Stimulated activated CD4-positive, alpha-beta T cell treated with anti-CD3 and anti-CD28 coated beads, Interleukin-4, amount 100 ng/mL, for 24 hours (primary cell): ENCODE results near the gene RRBP1.

Source experiments
- DNase-seq: peaks from one replicate; pipeline ENCODE4 v3.0.0-alpha.2; 2020

The RRBP1 gene

DNA sequence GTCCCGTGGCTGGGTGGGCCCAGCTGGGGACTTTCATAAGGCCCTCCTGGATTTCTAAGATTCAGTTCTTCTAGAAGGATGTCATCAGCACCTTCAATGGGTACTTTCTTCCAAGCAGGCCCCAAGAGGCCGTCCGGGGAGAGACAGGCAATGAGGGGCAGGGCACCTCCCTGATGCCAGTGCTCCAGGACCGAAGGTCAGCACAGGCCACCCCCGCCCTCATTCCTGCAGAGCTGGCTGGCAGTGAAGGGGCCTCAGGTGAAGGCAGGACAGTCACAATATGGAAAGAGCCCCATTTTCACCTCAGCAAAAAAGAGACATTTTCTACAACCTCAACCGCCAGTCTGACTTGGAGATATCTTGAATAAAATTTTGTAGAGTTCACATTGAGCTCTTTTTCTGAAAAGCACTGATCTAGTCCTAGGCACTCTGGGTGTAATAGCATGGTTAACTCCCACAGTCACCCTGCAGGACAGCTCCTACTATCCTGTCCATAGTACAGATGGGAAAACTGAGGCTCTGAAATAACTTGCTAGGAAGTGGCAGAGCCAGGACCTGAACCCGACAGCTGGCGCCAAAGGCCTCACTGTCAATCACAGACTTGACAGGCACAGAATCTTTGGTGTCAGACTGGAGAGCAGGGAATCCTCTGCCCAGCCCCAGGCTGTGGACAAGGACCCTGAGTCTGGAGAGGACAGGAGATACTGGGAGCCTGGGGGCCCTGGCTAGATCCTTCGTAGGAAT lies 50.3 kb downstream of the RRBP1 start:
- no peak for DNase-seq

DNA sequence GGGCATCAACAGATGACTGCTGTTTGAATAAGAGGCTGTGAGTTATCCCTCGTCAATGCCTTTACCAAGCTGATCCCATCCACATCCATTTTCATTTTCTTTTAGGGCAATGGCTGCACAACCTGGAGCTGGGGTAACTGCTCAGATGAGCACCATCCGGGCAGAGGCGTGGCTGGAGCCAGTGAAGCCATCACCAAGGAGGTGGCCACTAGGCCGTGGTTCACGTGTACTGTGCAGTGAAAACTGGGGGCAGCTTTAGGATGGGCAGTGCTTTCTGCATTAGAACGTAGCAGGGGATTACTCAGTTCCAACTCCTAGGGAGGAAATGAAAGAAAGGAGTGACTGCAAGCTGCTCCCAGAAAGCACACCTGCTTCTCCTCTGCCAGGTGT lies 51.2 kb downstream of the RRBP1 start:
- no peak for DNase-seq

DNA sequence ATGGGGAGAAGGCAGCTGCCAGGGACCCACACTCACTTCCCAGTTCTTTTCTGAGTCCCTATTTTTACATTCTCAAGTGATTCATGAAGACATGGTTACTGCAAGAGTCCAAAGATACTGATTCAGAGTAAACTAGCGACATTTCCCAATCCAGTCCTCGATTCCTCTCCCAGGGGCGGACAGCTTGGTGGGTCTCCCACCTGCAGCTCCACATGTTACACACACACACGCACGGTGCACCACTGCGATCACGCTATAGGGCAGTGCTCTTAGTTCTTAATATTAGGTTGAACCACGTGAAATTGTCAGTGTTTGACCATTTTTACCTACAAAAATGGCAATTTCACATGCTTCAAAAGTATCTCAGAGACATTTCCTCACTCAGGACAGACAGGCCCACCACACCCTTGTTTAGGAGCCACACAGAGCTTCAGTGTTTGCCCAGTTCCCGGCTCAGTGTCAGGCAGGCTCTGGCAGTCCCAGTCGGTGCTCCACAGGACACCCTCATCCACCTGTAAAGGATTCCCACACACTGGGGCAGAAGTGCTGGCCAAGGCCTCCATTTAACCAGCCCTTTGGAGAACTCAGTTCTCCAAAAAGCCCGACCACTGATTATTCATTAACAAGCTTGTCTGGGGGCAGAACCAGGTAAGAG lies 51.8 kb downstream of the RRBP1 start:
- no peak for DNase-seq

DNA sequence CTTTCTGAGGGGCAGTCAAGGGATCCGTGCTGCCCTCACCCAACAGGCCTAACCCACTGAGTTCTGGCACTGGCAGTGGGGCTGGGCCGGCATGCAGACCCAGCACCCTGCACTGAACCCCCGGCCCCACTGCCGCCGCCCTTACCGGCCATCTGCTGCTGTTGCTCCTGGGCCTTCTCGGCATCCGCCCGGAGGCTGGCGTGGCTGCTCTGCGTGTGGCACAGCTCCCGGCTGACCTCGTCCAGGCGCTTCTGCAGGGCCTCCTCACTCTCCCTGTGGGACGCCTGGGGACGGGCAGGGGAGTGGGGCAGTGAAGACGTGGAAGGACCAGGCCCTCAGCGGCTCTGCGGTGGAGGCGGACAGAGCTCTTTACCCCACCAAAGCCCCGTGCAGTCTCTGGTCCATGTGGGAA lies 52.4 kb downstream of the RRBP1 start:
- DNase-seq = no peak

DNA sequence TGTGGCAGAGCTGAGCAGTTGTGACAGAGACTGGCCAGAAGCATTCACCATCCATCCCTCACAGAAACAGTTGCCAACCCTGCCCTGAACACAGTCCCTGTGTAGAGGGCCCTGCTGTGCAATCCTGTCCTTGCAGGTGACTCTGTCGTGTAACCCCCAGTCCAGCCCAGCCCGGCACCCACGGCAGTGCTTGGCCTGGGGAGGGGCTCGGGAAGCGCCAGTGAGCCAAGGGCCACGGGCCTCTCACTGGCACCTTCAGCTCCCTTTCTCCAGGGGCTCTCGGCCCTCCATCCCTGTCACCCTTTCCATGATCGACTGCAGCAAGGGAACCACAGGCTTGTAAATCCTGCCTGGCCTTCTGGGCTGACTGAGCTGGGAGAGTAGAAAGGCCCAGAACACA lies 53.0 kb downstream of the RRBP1 start:
- DNase-seq = no peak

DNA sequence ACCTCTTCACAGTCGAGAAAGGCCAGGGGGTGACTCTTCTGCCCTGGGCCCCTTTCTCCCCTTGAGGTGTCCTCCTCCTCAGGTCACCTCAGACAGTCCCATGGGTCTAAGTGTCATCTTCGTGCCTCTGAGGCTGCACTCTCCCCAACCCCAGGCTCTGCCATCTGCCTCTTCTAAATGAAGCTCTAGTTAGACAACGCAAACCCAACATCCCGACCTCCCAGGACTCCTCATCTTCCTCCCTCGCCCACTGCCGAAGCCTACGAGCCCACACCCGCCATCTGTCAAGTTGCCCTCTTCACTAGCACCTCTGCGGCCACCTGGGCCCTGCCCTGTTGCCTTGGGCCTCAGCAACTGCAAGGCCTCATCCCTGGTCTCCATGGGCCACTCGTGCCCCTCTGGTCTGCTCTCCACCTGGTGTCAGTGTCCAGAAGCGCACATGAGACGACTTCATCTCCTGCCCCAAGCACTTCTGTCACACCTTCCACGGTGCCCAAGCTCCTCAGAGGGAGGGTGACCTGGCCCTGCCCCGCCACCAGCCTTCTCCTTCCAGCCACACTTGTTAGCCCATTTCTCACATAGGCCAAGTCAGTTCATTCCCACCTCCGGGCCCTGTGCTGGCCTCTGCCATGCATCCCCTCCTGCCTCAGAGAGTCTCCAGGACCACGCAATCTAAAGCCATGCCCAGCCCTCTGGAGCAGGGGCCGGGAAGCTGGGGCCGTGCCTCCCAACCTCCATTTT lies 53.8 kb downstream of the RRBP1 start:
- DNase-seq = no peak

DNA sequence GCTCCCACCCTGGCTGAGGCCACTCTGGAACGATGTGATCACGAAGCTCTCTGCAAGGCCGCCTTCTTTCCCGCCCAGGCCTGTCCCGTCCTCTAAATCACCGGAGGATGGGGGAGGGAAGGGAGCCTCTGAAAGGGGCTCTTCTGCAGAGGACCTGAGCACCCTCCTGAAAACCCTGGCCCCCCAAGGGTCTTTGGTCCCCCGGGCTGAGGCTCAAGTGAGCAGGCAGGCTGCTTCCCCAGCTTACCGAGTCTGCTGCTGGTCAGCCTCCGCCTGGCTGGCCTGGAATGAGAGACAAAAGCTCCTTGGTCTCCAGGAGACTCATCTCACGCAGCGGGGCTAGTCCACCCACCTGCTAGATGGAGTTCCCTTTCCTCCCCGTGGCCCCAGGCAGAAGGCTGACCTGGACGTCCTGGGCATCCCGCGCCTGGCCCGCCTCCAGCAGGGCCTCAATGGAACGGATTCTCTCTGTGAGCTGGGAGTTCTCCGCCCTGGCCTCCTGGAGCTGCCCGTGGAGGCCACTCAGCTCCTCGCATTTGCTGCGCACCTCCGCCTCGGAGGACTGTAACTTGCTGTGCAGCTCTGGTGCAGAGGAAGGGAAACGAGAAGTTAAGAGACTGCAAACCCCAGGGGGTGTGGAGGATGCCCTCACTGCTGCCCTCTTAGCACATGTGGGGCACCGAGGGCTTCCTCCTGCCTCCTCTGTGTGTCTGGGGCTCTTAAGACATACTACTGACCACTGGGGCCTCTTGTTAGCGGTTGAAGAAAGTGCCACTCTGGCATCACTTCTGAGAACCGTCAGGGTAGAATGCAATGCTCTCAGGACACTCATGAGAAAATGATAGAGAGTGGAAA lies 54.7 kb downstream of the RRBP1 start:
- no peak for DNase-seq

DNA sequence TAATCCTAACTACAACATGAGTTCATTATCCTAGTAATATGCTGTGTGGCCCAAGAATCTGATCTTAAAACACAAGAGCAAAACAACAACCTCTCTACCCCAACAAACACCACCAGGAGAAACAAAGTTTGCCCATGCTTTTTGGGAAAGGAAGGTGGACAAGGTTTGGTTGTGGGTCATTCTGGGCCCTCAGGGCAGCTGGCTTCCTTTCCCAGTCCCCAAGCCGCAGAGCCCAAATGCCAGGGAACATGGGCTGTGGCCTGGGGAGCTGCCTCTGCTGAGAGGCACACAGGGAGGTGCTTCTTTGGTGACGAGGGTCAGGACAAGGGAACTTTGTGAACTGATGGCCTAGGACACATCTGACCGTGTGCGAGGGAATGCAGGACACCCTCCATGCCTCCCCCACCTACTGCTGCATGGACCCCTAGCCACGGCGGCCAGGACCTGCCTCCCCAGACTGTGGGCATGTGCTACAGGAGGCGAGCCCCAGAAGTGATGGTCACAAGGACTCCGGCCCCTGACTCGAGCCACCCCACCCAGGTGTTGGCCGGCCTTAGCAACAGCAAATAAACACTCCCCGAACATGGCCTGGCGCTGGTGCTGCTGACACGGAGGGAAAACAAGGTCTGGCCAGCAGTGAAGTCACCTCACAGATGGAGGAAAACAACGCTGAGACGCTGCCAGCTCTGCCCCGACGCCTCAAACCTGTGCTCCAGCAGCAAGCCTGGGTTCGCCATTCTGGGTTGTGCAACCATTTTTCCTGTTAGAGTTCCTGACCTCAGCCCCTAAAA lies 55.6 kb downstream of the RRBP1 start:
- no peak for DNase-seq

DNA sequence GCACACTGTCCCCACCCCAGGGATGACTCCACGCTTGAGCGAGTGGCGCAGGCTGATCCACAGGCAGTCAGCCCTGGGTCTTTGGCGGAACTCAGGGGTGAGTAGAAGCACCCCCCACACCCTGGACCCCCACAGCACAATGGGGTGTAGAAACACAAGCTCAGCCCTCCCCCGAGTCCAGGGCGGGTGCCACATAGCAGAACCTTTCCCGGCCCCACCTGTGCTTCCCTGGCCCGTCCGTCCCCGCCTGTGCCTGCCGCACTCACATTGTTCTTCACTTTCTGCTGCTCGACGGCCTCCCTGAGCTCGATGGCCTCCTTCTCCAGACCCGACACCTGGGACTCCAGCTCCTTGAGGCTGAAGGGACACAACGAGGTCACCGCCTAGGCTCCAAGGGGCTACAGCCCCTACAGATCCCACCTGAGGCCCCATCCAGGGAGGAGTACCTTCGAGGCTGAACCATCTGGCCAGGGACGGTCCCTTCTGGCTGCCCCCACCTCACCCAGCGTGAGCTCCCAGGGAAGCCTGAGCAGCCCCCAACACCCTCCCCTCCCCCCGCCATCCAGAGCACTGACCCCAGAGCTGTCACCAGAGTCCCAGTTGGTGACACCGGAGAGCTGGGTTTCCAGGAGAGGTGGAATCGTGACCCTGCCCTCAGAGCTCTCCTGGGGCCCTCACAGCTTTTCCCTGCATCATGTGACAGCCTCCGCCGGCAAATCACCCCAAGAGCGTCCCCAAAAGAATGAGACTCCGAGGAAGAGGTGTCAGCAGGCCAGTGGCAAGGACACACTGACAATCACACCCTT lies 56.6 kb downstream of the RRBP1 start:
- DNase-seq = no peak

DNA sequence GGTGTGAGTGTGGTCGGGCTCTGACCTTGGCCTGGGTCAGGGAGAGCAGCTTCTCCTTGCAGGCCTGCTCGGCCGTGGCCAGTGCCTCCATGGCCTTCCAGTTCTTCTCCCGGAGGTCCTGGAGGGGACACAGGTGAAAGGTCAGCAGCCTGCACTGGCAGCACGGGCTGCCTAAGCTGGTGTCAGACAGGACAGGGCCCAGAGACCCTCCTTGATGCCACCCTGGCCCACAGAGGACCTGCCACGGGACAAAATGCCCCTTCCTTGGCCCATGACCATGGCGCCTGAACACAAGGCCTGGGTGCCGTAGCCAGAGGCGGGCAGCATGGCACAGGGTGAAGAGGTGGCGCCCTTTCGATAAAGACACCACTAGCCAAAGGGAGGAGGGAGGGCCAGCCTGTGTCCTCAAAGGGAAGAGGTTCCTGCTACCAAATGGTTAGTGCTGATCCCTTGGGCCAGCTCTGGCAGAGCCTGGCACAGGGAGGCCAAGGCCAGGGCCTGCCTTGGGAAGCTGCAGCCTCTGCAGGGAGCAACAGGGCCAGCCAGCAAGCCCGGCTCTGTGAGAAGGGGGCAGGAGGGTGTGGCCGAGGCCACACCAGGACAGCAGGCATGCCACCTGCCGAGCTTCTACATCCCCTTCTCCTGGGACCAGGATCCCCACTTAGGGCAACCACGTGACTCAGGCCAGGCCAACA lies 57.3 kb downstream of the RRBP1 start:
- no peak for DNase-seq

DNA sequence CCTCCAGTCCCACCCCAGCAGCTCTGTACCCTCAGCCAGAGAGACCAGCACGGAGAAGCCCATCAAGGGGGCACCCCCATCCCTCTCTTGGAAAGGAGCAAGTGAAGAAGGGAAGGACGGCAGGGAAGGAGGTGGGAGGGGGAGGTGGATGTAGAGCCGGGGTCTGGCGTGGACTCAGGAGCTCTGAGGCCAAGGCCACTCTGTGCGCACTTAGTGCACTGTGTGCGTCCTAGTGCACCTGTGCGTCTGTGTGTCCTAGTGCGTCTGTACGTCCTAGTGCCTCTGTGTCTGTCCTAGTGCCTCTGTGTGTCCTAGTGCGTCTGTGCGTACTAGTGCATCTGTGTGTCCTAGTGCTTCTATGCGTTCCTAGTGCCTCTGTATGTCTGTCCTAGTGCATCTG lies 58.0 kb downstream of the RRBP1 start:
- DNase-seq = no peak

DNA sequence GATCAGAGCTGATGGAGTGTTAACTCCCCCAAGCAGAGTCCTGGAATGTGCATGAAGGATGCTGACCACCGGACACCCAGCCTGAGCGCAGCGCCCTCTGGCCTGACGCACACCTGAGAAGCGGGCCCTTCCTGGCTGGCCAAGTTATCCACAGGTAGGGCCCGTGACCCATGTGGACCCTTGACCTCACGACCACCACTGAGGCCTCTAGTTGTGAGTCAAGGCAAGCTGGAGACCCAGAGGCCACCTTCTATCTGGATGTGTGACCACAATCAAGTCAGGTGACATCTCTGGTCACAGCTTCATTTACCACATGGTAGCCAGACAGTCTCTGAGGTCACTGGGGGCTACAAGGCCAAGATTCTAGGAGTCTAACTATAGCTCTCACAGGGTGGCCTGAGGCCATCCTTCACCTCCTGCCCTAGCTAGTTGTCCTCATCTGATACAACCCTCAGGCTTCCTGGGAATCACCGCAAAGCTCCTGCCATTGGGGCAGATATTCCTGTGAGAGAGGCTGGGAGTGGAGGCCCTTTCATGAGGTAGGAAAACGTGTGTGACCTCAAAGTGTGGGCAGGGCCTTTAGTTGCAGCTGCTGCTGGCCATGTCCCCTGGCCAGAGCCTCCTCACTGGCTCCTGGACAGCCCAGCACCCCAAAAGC lies 59.1 kb downstream of the RRBP1 start:
- no peak for DNase-seq

DNA sequence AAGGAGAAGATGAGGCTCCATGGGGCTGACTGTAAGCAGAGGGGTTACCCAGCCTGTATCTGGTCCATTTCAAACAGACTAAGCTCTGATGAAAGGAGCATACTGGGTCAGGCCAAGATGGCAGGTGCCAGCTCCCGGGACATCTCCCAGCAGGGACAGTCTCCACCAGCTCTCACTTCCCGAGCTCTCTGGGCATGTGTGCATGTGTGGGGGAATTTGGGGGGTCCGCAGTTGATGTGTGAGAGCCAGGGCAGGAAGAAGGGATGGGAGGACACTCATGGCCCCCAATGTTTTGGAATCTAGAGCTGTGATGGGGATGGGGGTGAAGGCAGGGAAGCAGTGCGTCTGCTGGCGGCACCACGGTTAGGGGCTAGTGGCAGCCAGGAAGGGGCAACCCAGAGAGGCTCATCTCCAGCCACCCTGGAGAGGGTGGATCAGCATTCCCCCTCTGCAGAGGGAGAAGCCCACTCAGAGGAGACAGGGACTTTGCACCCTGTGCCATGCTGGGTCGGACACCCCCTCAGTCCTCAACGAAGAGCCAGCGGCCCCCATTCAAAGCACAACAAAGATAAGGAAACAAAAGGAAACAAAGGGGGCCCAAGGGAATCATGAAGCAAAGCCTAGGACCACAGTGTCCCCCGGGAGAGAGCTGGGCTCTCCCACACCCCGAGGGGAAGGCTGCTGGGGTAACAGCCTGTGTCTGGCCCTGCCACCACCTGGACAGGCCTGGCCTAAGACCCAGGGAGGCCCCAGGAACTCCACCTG lies 59.8 kb downstream of the RRBP1 start:
- no peak for DNase-seq

DNA sequence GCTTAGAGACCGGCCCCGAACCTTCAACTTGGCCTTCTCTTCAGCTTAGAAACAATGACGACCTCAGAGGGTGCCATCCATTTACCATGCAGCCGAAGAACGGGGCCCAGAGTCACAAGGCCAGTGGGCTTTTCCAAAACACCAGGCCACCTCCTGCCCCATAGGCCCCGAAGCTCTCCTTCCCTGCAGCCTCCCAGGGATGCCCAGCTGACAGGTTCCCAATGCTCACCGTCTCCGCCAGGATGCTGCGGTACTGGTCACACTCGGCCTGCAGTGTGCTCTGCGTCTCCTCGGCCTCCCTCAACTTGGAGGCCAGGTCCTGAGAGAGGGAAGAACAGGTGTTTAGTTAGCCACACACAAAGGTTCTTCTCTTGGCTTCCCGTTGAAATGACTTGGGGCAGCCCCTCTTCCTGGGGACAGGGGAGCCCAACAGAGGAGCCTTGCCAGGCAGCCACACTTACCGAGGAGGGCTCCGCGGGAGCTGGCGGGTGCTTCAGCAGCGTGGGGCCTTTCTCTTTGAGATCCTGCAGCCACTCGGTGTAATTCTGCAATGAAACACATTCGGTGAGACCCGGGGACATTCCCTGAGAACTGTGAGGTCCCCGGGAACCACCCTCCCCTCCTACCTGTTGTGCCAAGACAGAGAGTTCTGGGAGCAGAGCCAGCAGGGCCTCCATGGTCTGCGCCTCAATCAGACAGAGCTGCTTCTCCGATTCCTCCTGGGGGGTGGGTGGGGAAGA lies 60.6 kb downstream of the RRBP1 start:
- no peak for DNase-seq

DNA sequence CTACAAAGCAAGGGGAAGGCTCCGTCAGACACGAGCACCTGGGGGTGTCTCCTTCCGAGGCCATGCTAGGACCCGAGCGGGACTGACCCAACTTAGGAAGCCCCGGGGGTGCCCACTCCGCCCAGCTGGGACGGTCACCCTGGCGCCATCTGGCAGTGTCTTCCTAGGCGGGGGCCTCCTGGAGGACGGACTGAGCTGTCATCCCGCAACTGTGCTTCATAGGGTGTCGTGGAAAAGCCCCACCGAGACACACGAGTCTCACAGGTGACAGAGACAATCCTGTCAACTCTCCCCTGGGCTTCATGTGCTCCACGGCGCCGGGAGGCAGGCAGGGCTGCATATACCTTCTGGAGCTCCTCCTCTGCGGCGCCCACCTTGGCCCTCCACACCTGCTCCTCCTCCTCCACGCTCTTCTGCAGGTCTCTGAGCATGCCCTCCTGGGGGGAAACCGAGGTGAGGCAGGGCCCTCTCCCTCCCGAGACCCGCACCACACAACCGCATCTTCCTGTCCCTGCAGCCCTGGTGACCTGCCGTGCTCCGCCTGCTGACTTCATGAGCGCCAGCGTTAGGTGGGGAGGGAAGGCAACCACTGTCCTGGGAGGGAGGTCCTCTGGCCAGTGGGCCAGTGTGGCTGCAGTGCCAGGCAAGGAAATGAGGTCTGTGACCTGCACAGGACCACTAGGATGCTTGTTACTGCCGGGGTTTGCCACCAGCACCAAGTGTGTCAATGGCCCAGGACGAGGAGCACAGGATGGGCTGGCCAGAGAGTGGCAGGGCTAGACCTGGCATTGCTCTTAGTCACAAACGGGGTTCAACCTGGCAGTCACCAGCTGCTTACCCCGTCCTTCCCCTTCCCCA lies 61.4 kb downstream of the RRBP1 start:
- no peak for DNase-seq

DNA sequence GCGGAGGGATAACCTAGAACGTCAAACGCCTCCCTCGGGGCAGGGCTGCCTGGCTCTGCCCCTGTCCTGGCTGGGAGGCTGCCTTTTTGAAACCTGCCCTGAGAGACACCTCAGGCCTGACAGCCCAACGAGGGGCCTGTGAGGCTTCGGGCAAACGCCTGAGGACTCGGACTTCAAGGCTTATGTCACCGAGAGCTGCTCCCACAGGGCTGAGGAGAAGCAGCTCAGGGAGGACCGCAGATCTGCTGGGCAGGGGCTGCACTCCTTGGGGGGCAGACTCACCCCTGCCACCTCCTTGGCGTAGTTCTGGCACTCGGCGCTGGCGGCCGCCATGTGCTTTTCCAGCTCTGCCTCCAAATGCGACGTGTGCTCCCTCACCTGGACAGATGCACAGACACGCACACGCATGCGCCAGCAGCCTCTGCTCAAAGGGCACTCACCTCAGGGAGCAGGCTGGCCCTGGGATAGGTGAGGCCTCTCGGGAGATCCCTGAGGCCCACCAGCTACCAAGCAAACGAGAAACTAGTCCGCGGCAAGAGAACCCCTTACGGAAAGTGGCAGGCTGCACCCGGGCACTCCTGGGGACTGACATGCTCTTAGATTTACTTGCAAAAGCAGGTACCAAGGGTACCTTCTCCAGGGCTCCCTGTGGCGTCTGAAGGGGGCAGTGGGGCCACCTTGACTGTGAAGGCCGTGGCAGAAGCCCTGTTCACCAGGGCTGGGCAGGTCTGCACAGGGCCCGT lies 62.5 kb downstream of the RRBP1 start:
- no peak for DNase-seq

DNA sequence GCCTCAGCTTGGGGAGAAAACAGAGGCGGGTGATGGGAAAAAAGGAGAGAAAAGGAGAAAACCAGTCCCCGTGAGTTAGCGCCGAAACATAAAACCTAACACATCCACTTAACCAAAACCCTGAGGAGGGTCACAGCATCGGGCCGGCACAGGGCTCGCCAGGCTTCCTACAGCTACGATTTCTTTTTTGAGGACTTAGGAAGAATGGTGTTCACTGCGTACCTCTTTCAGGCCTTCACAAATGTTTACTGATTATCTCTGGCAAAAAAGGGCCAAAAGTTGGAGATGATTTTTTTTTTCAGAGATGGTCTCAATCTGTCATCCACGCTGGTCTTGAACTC lies 63.4 kb downstream of the RRBP1 start:
- DNase-seq = no peak
